Tibial nerve (tissue), 4 donors: ENCODE measurements around the gene SPRED1.
A peak's percentile ranks its signal among the peaks of the same experiment; 100 is the strongest.

ENCODE experiments used
- EP300 ChIP-seq, 2 donors: sonication (generic); formaldehyde crosslinking; IDR thresholded peaks; one replicate each; pipeline ENCODE4 v1.6.1; 2017; ENCODE audit warnings: antibody characterized with exemption in 2 of 2, mild to moderate bottlenecking in 1 of 2
- POLR2A ChIP-seq, 2 donors: fragments of 450-650 bp; IDR thresholded peaks; one replicate each; pipeline ENCODE4 v1.6.1; 2017; ENCODE audit warnings: antibody characterized with exemption in 2 of 2, mild to moderate bottlenecking in 2 of 2, moderate library complexity in 2 of 2
- TF ChIP-seq, protein P1 (sequence below), 5 experiments: fragments of 200-600 bp in 3 of 5; fragments of 450-650 bp in 2 of 5; sonication (generic) in 3 of 5; IDR thresholded peaks; one replicate each; pipeline ENCODE4 v1.5.1; 2016 to 2019; ENCODE audit warnings: antibody characterized with exemption in 5 of 5, mild to moderate bottlenecking in 3 of 5, moderate library complexity in 2 of 5

DNA sequence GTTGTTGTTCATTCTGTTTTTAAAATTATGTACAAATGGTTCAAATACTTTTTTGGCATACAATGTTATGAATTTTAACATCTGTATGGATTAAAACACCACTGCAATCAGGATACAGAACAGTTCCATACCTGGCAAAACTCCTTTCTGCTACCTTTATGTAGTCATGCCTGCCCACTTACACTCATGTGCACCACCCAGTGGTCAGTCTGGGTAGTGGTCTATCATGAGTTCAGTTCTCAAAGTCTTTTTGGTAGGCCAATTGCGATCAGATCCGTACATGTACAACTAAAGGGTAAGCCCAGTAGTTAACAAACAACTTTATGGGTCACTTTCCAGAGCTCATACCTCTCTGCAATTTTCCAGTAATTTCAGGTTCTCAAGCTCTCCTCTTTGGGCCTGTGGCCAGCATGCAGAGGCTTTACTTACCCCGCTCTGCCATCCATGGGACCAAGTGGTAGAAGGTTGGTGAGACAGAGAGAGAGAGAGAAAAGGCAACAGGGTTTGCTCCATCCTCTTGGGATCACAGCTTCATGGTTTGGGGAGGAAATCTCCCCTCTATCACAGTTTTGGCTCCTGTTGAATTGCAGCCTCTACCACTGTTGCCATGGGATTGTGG, 137.4 kb downstream of the SPRED1 start:
- TF ChIP-seq, protein P1, sequence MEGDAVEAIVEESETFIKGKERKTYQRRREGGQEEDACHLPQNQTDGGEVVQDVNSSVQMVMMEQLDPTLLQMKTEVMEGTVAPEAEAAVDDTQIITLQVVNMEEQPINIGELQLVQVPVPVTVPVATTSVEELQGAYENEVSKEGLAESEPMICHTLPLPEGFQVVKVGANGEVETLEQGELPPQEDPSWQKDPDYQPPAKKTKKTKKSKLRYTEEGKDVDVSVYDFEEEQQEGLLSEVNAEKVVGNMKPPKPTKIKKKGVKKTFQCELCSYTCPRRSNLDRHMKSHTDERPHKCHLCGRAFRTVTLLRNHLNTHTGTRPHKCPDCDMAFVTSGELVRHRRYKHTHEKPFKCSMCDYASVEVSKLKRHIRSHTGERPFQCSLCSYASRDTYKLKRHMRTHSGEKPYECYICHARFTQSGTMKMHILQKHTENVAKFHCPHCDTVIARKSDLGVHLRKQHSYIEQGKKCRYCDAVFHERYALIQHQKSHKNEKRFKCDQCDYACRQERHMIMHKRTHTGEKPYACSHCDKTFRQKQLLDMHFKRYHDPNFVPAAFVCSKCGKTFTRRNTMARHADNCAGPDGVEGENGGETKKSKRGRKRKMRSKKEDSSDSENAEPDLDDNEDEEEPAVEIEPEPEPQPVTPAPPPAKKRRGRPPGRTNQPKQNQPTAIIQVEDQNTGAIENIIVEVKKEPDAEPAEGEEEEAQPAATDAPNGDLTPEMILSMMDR (IDR thresholded peaks at IDR 0.05): peak; percentile 68 to 76 (median 74)
- TF ChIP-seq EP300 (IDR thresholded peaks at IDR 0.05): no peak
- no peak for TF ChIP-seq POLR2A (IDR thresholded peaks at IDR 0.05)
